HCT116 (cell line): Measurements from ENCODE around the gene METTL24.

Experiments used
- CBX3 ChIP-seq: IDR thresholded peaks from 2 replicates; pipeline ENCODE4 v1.6.1; 2012; ENCODE audit warnings: low read depth
- EZH2phosphoT487 ChIP-seq: fragments of 200-600 bp; IDR thresholded peaks from 2 replicates; pipeline ENCODE4 v1.6.1; 2018; ENCODE audit warnings: antibody characterized with exemption, borderline replicate concordance
- POLR2A ChIP-seq: IDR thresholded peaks from 2 replicates; pipeline ENCODE4 v1.7.0; 2011; ENCODE audit warnings: borderline replicate concordance; ENCODE audit not compliant: insufficient read depth, insufficient read length; ENCODE audit errors: extremely low read depth
- POLR2AphosphoS5 ChIP-seq: IDR thresholded peaks from 2 replicates; pipeline ENCODE4 v1.6.1; 2011; ENCODE audit warnings: mild to moderate bottlenecking, low read depth, low read length, moderate library complexity
- SIN3A ChIP-seq: IDR thresholded peaks from 2 replicates; pipeline ENCODE4 v1.6.1; 2012; ENCODE audit warnings: low read depth
- YY1 ChIP-seq: IDR thresholded peaks from 2 replicates; pipeline ENCODE4 v1.6.1; 2011; ENCODE audit warnings: low read length, low read depth, moderate library complexity, mild to moderate bottlenecking; ENCODE audit not compliant: insufficient replicate concordance; ENCODE audit errors: extremely low read depth
- ZNF274 ChIP-seq: fragments of 200-500 bp; sonication (Bioruptor generic); IDR thresholded peaks from 2 replicates; pipeline ENCODE4 v1.6.1; 2014; ENCODE audit warnings: mild to moderate bottlenecking, low read depth, low read length, inconsistent platforms
- TF ChIP-seq, protein P1 (sequence below), 3 experiments: fragments of 200-600 bp in 1 of 3; sonication (generic) in 1 of 3; IDR thresholded peaks in 2 of 3; conservative IDR thresholded peaks in 1 of 3; 2 replicates each; pipeline ENCODE4 v1.5.1; 2012 to 2017; ENCODE audit warnings: low read depth in 2 of 3, low read length in 2 of 3, antibody characterized with exemption in 1 of 3, borderline replicate concordance in 1 of 3, control low read depth in 1 of 3, mild to moderate bottlenecking in 1 of 3, mixed read lengths in 1 of 3, mixed run types in 1 of 3, moderate library complexity in 1 of 3; ENCODE audit not compliant: insufficient read depth in 1 of 3
- TF ChIP-seq, protein P2 (sequence below): IDR thresholded peaks from 2 replicates; pipeline ENCODE4 v1.6.1; 2012; ENCODE audit warnings: low read depth

DNA sequence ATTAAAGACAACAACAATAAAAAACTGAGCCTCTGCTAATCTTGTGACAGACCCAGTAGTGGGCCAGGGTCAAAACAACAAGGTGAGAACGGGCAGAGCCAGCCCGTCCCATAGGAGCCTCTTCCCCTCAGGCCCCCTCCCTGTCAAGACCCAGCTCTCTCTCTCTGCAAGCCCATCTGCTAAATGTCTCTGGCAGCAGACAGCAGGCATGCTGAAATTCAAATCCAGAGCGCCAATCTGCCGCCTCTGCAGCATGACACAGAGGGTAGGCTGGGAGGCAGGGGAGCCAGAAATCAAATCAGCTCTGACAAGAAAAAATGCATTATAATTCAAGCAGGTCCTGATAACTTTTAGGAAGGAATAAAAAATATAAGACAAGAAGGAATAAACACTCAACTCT, 26.3 kb downstream of the METTL24 start:
- TF ChIP-seq SIN3A (no peak), POLR2AphosphoS5 (no peak), YY1 (no peak), EZH2phosphoT487 (no peak), ZNF274 (no peak), POLR2A (no peak), CBX3 (no peak)
- TF ChIP-seq, protein P1, sequence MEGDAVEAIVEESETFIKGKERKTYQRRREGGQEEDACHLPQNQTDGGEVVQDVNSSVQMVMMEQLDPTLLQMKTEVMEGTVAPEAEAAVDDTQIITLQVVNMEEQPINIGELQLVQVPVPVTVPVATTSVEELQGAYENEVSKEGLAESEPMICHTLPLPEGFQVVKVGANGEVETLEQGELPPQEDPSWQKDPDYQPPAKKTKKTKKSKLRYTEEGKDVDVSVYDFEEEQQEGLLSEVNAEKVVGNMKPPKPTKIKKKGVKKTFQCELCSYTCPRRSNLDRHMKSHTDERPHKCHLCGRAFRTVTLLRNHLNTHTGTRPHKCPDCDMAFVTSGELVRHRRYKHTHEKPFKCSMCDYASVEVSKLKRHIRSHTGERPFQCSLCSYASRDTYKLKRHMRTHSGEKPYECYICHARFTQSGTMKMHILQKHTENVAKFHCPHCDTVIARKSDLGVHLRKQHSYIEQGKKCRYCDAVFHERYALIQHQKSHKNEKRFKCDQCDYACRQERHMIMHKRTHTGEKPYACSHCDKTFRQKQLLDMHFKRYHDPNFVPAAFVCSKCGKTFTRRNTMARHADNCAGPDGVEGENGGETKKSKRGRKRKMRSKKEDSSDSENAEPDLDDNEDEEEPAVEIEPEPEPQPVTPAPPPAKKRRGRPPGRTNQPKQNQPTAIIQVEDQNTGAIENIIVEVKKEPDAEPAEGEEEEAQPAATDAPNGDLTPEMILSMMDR (IDR thresholded peaks at IDR 0.05 in 2 of 3, conservative IDR thresholded peaks at IDR 0.05 in 1 of 3; ENCODE audit: borderline replicate concordance in 1 of 3, insufficient read depth in 1 of 3, low read depth in 2 of 3, low read length in 2 of 3): no peak
- TF ChIP-seq, protein P2, sequence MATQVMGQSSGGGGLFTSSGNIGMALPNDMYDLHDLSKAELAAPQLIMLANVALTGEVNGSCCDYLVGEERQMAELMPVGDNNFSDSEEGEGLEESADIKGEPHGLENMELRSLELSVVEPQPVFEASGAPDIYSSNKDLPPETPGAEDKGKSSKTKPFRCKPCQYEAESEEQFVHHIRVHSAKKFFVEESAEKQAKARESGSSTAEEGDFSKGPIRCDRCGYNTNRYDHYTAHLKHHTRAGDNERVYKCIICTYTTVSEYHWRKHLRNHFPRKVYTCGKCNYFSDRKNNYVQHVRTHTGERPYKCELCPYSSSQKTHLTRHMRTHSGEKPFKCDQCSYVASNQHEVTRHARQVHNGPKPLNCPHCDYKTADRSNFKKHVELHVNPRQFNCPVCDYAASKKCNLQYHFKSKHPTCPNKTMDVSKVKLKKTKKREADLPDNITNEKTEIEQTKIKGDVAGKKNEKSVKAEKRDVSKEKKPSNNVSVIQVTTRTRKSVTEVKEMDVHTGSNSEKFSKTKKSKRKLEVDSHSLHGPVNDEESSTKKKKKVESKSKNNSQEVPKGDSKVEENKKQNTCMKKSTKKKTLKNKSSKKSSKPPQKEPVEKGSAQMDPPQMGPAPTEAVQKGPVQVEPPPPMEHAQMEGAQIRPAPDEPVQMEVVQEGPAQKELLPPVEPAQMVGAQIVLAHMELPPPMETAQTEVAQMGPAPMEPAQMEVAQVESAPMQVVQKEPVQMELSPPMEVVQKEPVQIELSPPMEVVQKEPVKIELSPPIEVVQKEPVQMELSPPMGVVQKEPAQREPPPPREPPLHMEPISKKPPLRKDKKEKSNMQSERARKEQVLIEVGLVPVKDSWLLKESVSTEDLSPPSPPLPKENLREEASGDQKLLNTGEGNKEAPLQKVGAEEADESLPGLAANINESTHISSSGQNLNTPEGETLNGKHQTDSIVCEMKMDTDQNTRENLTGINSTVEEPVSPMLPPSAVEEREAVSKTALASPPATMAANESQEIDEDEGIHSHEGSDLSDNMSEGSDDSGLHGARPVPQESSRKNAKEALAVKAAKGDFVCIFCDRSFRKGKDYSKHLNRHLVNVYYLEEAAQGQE: no peak
